GM18526 (cell line): ENCODE data around the gene C3orf38.

Experiments used
- POLR2A ChIP-seq: IDR thresholded peaks from 3 replicates; pipeline ENCODE4 v1.6.1; 2011; ENCODE audit not compliant: insufficient read length; ENCODE audit errors: extremely low read depth

The C3orf38 gene

DNA sequence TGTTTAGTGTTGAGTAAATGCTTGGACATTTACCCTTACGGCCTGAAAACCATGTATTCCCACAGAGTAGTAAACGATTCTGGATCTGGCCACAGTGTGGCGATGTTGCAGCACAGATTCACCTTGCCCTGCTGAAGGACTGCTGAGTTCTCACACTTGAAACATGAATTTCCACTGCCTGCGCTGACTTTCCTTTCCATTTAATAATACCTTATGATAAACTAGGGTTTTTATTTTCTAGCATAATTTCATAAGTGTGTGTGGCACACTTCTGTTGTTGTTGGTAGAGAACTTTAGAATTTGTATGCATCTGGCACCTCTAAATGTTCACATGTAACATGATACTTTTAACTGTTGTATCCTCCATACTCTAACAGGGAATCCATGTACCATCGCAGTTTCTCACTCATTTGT, 53.9 kb downstream of the C3orf38 start:
- TF ChIP-seq POLR2A, result no peak
